HG03575 (cell line): ENCODE data around the gene CELF2.

Experiments
- ATAC-seq: cut with Tn5 transposase; IDR thresholded peaks from one replicate; pipeline ENCODE4 v1.9.1; 2021; ENCODE audit not compliant: unreplicated experiment, insufficient number of reproducible peaks, low FRiP score; ENCODE audit errors: extremely low read depth

Gene CELF2

GRCh38 chr10:11046776-11047160 is 29.1 kb downstream of the CELF2 start:
- no peak for ATAC-seq

- ATAC-seq, result no peak
Observed at GRCh38 chr10:11048707-11049278, 31.1 kb downstream of the CELF2 start.

- no peak for ATAC-seq
Observed at GRCh38 chr10:11049806-11050205, 32.1 kb downstream of the CELF2 start.

- no peak for ATAC-seq
Observed at GRCh38 chr10:11050301-11051287, 32.9 kb downstream of the CELF2 start.

GRCh38 chr10:11057018-11057417 is 39.3 kb downstream of the CELF2 start:
- no peak for ATAC-seq

- ATAC-seq, result no peak
Observed at GRCh38 chr10:11057448-11057847, 39.8 kb downstream of the CELF2 start.

GRCh38 chr10:11057994-11058393 is 40.3 kb downstream of the CELF2 start:
- ATAC-seq, result no peak

- no peak for ATAC-seq
Observed at GRCh38 chr10:11058965-11059364, 41.3 kb downstream of the CELF2 start.

- no peak for ATAC-seq
Observed at GRCh38 chr10:11063856-11064255, 46.2 kb downstream of the CELF2 start.

- ATAC-seq, result no peak
Observed at GRCh38 chr10:11064832-11065231, 47.2 kb downstream of the CELF2 start.

GRCh38 chr10:11065567-11065966 is 47.9 kb downstream of the CELF2 start:
- no peak for ATAC-seq

- ATAC-seq, result no peak
Observed at GRCh38 chr10:11066520-11066919, 48.8 kb downstream of the CELF2 start.

- no peak for ATAC-seq
Observed at GRCh38 chr10:11068861-11069633, 51.4 kb downstream of the CELF2 start.

- no peak for ATAC-seq
Observed at GRCh38 chr10:11073410-11073809, 55.7 kb downstream of the CELF2 start.

- peak; percentile 59 for ATAC-seq
Observed at GRCh38 chr10:11074536-11075267, 57.0 kb downstream of the CELF2 start.

- no peak for ATAC-seq
Observed at GRCh38 chr10:11076221-11076620, 58.5 kb downstream of the CELF2 start.

GRCh38 chr10:11080564-11080984 is 62.9 kb downstream of the CELF2 start:
- ATAC-seq, result no peak

GRCh38 chr10:11081408-11081807 is 63.7 kb downstream of the CELF2 start:
- ATAC-seq, result no peak

- no peak for ATAC-seq
Observed at GRCh38 chr10:11082526-11082925, 64.9 kb downstream of the CELF2 start.
